HG03439 (cell line): ENCODE measurements around the gene GABRG3.
"Not testable (repeated sequence)": the region's sequence is repeated elsewhere in the genome, so short reads cannot be mapped to it uniquely, and the experiment has no call there.

Source experiments
- ATAC-seq: cut with Tn5 transposase; IDR thresholded peaks from one replicate; pipeline ENCODE4 v1.9.1; 2021; ENCODE audit warnings: mild to moderate bottlenecking, moderate library complexity; ENCODE audit not compliant: unreplicated experiment

GABRG3 gene

DNA sequence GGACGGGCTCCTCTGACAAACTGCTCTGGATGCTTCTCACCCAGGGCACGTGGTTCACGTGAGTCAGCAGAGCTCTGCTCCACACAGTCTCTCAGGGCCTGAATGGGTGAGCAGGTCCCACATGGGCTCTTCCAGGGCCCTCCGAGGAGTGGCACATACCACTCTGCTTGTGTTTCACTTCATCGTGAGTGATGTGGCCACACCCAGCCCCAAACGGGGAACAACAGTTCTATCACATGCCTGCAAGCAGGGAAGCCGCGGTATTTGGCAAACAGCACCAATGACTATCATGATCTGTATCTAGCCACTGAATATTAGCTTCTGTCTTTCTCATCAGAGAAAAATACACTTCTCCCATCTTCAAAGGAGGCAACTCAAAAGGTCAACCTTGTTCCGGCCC is 352.8 kb downstream of the GABRG3 start:
- no peak for ATAC-seq

GRCh38 chr15:27324886-27325615 is 354.1 kb downstream of the GABRG3 start:
- ATAC-seq = no peak

DNA sequence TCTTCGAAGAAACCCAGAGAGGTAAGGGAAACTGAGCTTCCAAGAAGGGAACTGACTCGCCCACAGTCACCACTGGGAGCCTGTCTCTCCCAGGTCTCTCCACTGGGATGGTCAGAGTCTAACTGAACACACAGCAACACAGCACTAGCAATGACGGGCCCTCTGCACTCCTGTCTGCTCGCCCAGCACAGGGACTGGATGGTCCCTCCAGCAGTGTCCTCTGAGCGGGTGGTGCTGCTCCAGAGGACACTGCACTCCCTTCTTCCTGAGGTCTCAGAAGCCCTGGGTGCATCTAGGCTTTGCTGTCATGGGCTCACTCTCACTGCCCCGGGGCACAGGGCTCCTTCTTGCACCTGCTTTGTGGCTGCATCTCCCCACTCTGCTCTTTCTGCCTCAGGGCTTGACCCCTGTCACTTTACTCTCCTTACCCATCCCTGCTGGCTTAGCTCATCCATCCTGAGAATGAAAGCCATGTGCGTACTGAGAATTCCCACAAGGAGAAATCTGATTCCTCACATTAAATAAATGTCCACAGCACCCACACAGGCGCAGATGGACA is 356.6 kb downstream of the GABRG3 start:
- ATAC-seq = no peak

DNA sequence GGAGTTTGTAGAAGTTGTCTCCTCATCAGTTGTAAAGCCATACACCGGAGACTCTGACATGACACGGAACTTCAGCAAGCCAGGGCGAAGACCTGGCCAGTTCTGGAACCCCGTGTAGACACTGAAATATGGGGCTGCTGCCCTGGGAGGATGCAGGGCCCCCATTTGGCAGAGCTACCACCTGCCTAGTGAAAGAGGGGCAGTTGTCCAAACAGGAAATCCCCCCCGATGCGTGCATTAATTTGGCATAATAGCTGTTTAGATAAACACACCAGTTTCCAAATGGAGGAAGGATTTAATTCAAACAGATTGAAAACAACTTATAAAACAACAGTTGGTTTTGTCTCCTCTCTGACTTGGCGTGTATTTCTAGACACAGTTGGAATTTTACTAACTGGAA is 357.2 kb downstream of the GABRG3 start:
- no peak for ATAC-seq

DNA sequence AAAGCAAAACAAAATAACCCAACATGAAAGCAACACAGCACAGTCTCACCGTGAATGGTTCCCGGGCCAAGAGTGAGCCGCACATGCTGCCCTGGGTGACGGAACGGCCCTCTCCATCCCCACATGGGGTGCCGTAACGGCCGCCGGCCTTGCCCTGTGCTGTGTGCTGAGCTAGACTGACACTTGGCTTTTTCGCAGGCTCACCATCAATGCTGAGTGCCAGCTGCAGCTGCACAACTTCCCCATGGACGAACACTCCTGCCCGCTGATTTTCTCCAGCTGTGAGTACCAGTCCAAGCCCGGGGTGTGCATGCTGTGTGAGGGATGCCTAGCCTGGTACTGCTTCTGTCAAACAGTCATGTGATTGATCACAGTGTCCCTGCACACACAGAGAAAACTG is 357.6 kb downstream of the GABRG3 start:
- no peak for ATAC-seq

GRCh38 chr15:27330326-27330725 is 359.3 kb downstream of the GABRG3 start:
- no peak for ATAC-seq

DNA sequence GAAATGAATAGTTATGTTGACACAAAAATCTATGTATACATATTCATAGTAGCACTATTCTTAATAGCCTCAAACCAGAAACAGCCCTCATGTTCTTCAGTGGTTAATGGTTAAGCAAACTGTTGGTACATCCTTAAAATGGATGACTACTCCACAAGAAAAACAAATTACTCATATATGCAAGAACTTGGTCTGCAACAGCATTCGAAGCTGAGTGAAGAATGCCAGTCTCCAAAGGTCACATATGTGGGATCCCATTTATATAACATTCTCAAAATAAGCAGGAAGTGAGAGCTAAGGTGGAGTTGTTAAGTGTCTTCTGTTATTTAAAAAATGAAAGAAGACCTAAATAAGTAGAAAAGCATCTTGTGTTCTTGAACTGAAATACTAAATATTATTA is 365.7 kb downstream of the GABRG3 start:
- ATAC-seq = no peak

DNA sequence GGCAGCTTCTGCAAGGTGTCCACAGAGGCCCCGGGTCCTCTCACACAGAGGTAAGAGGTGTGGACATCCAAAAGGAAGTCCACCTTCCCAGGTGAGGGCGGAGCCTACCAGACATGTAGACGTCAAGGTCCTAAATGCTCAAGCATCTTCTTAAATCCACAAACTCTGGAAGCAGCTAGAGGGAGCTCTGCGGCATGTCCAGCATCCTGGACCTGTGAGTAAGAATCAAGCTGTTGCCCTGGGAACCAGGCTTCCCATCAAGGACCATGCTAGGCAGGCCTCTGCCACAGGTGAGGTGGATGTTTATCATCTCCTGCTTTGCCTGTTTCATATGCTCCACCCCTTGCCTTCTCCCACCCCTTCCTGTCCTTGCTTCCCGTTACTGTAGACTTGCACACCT is 368.2 kb downstream of the GABRG3 start:
- ATAC-seq = no peak

GRCh38 chr15:27341780-27342343 is 370.9 kb downstream of the GABRG3 start:
- no peak for ATAC-seq

DNA sequence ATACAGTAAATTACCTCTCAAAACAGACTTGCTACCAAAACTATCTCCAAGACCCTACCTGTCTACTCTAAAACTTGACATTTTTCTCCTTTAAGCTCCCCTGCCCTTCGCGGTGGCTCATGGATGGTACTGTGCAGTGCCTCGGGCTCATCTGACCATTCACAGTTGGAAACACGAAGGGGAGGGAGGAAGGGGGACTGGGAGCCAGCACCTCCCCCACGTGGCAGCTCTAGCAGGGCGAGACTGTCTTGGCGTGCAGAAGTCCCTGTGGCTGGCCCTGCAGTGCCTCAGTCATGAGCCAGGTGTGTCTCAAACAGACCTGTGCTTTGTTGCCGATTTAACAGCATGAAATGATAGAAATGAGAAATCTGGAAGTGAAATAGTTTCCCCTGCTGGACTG is 372.0 kb downstream of the GABRG3 start:
- ATAC-seq = no peak

DNA sequence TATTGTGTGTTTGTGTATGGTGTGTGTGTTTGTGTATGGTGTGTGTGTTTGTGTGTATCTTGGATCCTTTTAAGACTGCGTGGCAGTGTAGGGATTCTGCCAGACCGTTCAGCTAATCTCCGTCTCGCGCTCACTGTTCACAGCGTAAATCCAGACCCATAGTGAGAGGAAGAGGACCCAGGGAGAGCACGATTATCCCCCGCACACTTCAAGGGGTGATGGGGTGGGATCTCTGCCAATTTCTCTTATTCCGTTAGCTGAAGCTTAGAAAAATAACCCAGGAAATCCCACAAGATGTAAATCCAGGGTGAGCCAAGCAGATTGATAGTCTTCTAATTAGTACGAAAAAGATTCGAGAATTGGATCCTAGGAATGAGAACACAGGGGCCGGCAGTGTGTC is 381.2 kb downstream of the GABRG3 start:
- ATAC-seq = no peak

DNA sequence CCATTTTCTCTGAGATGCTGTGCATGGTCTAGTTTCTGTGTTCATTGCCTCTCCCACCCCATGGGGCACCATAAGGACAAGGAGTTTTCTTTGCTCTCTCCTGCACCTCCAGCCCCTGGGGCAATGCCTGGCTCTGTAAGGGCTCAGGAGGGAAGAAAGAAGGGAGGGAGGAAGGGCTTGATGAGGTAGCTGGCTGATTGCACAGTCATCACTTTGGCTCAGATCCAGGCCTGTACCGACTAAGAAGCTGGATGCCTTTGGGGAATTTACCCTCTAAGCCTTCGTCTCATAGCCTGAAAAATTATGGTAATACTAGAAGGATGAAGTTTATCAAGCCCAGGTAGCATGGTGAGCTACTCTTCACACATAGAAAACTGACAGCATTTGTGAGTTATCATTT is 382.9 kb downstream of the GABRG3 start:
- no peak for ATAC-seq

GRCh38 chr15:27358751-27359434 is 387.9 kb downstream of the GABRG3 start:
- no peak for ATAC-seq

- ATAC-seq = no peak
Measured at GRCh38 chr15:27359586-27359985, 388.6 kb downstream of the GABRG3 start.

- ATAC-seq = no peak
Measured at GRCh38 chr15:27360316-27360715, 389.3 kb downstream of the GABRG3 start.

- no peak for ATAC-seq
Measured at GRCh38 chr15:27361438-27361837, 390.5 kb downstream of the GABRG3 start.

- no peak for ATAC-seq
Measured at GRCh38 chr15:27365456-27365855, 394.5 kb downstream of the GABRG3 start.

GRCh38 chr15:27377391-27377790 is 406.4 kb downstream of the GABRG3 start:
- ATAC-seq = not testable (repeated sequence)

DNA sequence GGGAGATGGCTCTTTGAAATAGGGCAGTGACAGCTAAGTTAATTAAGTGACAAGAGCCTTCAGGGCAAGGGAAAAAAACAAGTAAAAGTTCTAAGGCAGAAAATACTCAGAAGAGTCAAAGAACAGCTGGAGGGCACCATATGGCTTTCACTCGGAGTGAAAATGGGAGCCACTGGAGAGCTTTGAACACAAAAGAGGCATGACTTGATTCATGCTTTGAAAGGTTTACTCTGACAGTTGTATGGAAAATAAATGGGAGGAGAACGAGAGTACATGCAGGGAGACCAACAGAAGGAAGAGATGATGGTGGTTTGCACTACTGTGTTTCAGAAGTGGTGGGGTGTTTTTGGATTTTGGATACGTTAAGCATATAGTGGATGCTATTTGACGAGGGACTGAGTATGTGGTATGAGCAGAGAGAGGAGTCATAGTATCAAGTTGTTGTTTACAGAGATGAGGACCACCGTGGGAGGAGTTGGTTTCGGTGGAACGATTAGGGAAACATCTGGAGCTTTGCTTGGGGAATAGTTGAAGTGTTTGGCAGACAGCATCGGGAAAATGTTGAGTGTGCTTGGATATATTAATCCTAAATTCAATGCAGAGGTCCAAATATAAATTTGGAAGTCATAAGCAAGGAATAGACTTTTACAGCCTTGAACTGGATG is 411.5 kb downstream of the GABRG3 start:
- no peak for ATAC-seq

DNA sequence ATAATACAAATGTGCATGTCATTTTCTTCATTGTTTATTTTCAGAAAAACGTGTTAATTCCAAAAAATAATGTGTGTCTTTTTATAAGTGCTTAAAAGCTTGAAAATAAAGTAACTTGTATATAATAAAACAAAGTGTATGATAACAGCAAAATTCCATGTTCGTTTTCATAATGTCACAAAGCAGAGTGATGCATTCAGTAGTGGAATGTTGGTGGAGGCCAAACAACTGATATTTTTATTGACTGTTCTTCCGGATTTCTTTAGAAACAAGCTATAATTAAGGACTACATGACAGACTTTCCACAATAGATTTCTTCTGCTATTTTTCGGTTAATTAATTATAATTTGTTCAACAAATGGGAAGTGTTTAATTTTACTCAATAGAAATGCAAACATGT is 412.7 kb downstream of the GABRG3 start:
- ATAC-seq = no peak

DNA sequence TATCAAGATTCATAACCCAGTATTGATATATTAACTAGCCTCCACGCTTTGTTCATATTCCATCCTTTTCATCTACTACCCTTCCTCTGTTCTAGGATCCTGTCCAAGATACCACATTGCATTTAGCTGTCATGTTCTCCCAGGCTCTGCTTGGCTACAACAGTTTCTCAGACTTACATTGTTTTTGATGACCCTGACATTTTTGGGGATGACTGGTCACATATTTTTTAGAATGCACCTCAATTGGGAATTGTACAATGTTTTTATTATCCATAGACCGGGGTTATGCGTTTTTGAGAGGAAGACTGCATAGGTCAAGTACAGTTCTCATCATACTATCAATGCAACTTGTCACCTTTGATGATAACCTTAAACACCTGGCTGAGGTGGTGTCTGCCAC is 421.2 kb downstream of the GABRG3 start:
- ATAC-seq = no peak
